Measurements from ENCODE around the gene NUDCD2.
"Not testable (repeated sequence)": the region's sequence is repeated elsewhere in the genome, so short reads cannot be mapped to it uniquely, and the experiment has no call there.

Gene NUDCD2

GRCh38 chr5:163407034-163407655 is 52.8 kb downstream of the NUDCD2 start:
- Histone ChIP-seq H3K9me3 (ENCODE audit: control insufficient read depth in 2 of 2, low read length in 2 of 2) (no peaks in the 10 kb centered on the region), H3K4me1 (ENCODE audit: control insufficient read depth in 2 of 2, insufficient read depth in 2 of 2, low read length in 2 of 2) (no peaks in the 10 kb centered on the region), H3K27me3 (ENCODE audit: control insufficient read depth in 2 of 2, insufficient read depth in 2 of 2, low read length in 2 of 2) (no peaks in the 10 kb centered on the region), H3K27ac (ENCODE audit: low read depth in 2 of 2, low read length in 2 of 2) (no peak overlapping the region), H3K36me3 (ENCODE audit: control insufficient read depth in 2 of 2, insufficient read depth in 2 of 2, low read length in 2 of 2) (no peaks in the 10 kb centered on the region), H3K4me3 (ENCODE audit: low read length in 2 of 2) (no peak overlapping the region), H3K9ac (ENCODE audit: low read depth in 1 of 2, low read length in 2 of 2) (no peak overlapping the region)

GRCh38 chr5:163404364-163405173 is 55.3 kb downstream of the NUDCD2 start:
- Histone ChIP-seq H3K4me3 (ENCODE audit: low read length in 2 of 2) (no peak overlapping the region), H3K9ac (ENCODE audit: low read depth in 1 of 2, low read length in 2 of 2) (no peak overlapping the region), H3K4me1 (ENCODE audit: control insufficient read depth in 2 of 2, insufficient read depth in 2 of 2, low read length in 2 of 2) (no peaks in the 10 kb centered on the region), H3K27ac (ENCODE audit: low read depth in 2 of 2, low read length in 2 of 2) (no peak overlapping the region), H3K36me3 (ENCODE audit: control insufficient read depth in 2 of 2, insufficient read depth in 2 of 2, low read length in 2 of 2) (no peaks in the 10 kb centered on the region), H3K27me3 (ENCODE audit: control insufficient read depth in 2 of 2, insufficient read depth in 2 of 2, low read length in 2 of 2) (no peaks in the 10 kb centered on the region), H3K9me3 (ENCODE audit: control insufficient read depth in 2 of 2, low read length in 2 of 2) (no peaks in the 10 kb centered on the region)

- H3K4me1 ChIP-seq (ENCODE audit: control insufficient read depth in 2 of 2, insufficient read depth in 2 of 2, low read length in 2 of 2), result peaks cover 0 to 7% of the 10 kb centered on the region in 2 donors
- H3K27me3 ChIP-seq (ENCODE audit: control insufficient read depth in 2 of 2, insufficient read depth in 2 of 2, low read length in 2 of 2), result no peaks in the 10 kb centered on the region
- H3K9me3 ChIP-seq (ENCODE audit: control insufficient read depth in 2 of 2, low read length in 2 of 2), result no peaks in the 10 kb centered on the region
- H3K4me3 ChIP-seq (ENCODE audit: low read length in 2 of 2), result no peak overlapping the region
- no peak overlapping the region for H3K27ac ChIP-seq (ENCODE audit: low read depth in 2 of 2, low read length in 2 of 2)
- no peak overlapping the region for H3K9ac ChIP-seq (ENCODE audit: low read depth in 1 of 2, low read length in 2 of 2)
- no peaks in the 10 kb centered on the region for H3K36me3 ChIP-seq (ENCODE audit: control insufficient read depth in 2 of 2, insufficient read depth in 2 of 2, low read length in 2 of 2)
Observed at GRCh38 chr5:163402007-163402406, 57.9 kb downstream of the NUDCD2 start.

GRCh38 chr5:163401271-163401670 is 58.6 kb downstream of the NUDCD2 start:
- Histone ChIP-seq H3K27ac (ENCODE audit: low read depth in 2 of 2, low read length in 2 of 2) (no peak overlapping the region), H3K36me3 (ENCODE audit: control insufficient read depth in 2 of 2, insufficient read depth in 2 of 2, low read length in 2 of 2) (no peaks in the 10 kb centered on the region), H3K27me3 (ENCODE audit: control insufficient read depth in 2 of 2, insufficient read depth in 2 of 2, low read length in 2 of 2) (no peaks in the 10 kb centered on the region), H3K9me3 (ENCODE audit: control insufficient read depth in 2 of 2, low read length in 2 of 2) (no peaks in the 10 kb centered on the region), H3K4me1 (ENCODE audit: control insufficient read depth in 2 of 2, insufficient read depth in 2 of 2, low read length in 2 of 2) (peaks cover 0 to 10% of the 10 kb centered on the region in 2 donors), H3K9ac (ENCODE audit: low read depth in 1 of 2, low read length in 2 of 2) (no peak overlapping the region), H3K4me3 (ENCODE audit: low read length in 2 of 2) (no peak overlapping the region)

GRCh38 chr5:163399923-163400322 is 60.0 kb downstream of the NUDCD2 start:
- no peaks in the 10 kb centered on the region for H3K27me3 ChIP-seq (ENCODE audit: control insufficient read depth in 2 of 2, insufficient read depth in 2 of 2, low read length in 2 of 2)
- peaks cover 0 to 10% of the 10 kb centered on the region in 2 donors for H3K4me1 ChIP-seq (ENCODE audit: control insufficient read depth in 2 of 2, insufficient read depth in 2 of 2, low read length in 2 of 2)
- H3K36me3 ChIP-seq (ENCODE audit: control insufficient read depth in 2 of 2, insufficient read depth in 2 of 2, low read length in 2 of 2), result no peaks in the 10 kb centered on the region
- no peak overlapping the region for H3K27ac ChIP-seq (ENCODE audit: low read depth in 2 of 2, low read length in 2 of 2)
- H3K4me3 ChIP-seq (ENCODE audit: low read length in 2 of 2), result no peak overlapping the region
- H3K9ac ChIP-seq (ENCODE audit: low read depth in 1 of 2, low read length in 2 of 2), result no peak overlapping the region
- no peaks in the 10 kb centered on the region for H3K9me3 ChIP-seq (ENCODE audit: control insufficient read depth in 2 of 2, low read length in 2 of 2)

GRCh38 chr5:163397354-163397753 is 62.5 kb downstream of the NUDCD2 start:
- Histone ChIP-seq H3K4me3 (ENCODE audit: low read length in 2 of 2) (no peak overlapping the region), H3K4me1 (ENCODE audit: control insufficient read depth in 2 of 2, insufficient read depth in 2 of 2, low read length in 2 of 2) (peaks cover 0 to 10% of the 10 kb centered on the region in 2 donors), H3K27ac (ENCODE audit: low read depth in 2 of 2, low read length in 2 of 2) (peak overlapping the region in 1 of 2 donors; percentile 26), H3K27me3 (ENCODE audit: control insufficient read depth in 2 of 2, insufficient read depth in 2 of 2, low read length in 2 of 2) (no peaks in the 10 kb centered on the region), H3K9ac (ENCODE audit: low read depth in 1 of 2, low read length in 2 of 2) (no peak overlapping the region), H3K9me3 (ENCODE audit: control insufficient read depth in 2 of 2, low read length in 2 of 2) (no peaks in the 10 kb centered on the region), H3K36me3 (ENCODE audit: control insufficient read depth in 2 of 2, insufficient read depth in 2 of 2, low read length in 2 of 2) (no peaks in the 10 kb centered on the region)

- H3K36me3 ChIP-seq (ENCODE audit: control insufficient read depth in 2 of 2, insufficient read depth in 2 of 2, low read length in 2 of 2); H3K9me3 ChIP-seq (ENCODE audit: control insufficient read depth in 2 of 2, low read length in 2 of 2); H3K9ac ChIP-seq (ENCODE audit: low read depth in 1 of 2, low read length in 2 of 2); H3K27me3 ChIP-seq (ENCODE audit: control insufficient read depth in 2 of 2, insufficient read depth in 2 of 2, low read length in 2 of 2); H3K4me3 ChIP-seq (ENCODE audit: low read length in 2 of 2): not testable (repeated sequence)
- peak overlapping the region in 1 of 2 donors; percentile 26 for H3K27ac ChIP-seq (ENCODE audit: low read depth in 2 of 2, low read length in 2 of 2)
- H3K4me1 ChIP-seq (ENCODE audit: control insufficient read depth in 2 of 2, insufficient read depth in 2 of 2, low read length in 2 of 2), result peaks cover 0 to 10% of the 10 kb centered on the region in 2 donors
Observed at GRCh38 chr5:163396818-163397340, 63.0 kb downstream of the NUDCD2 start.

Measured in mucosa of rectum (tissue), 2 donors.